ENCODE results near the gene DTNA. TPM values are rescaled to one million over a fixed set of nuclear protein-coding genes. Genes with fewer than 3 reads are reported as not detected.
"Not testable (repeated sequence)": the region's sequence is repeated elsewhere in the genome, so short reads cannot be mapped to it uniquely, and the experiment has no call there.

The DTNA gene
- total and polyA plus RNA-seq, 5 donors: 131 to 175 (median 146) TPM

- Histone ChIP-seq H3K27ac (ENCODE audit: low read length) (no peak overlapping the region), H3K9me3 (ENCODE audit: control insufficient read depth, low read length) (no peaks in the 10 kb centered on the region), H3K4me1 (ENCODE audit: control insufficient read depth, insufficient read depth, low read length) (peaks cover 2% of the 10 kb centered on the region), H3K4me3 (ENCODE audit: low read length) (no peak overlapping the region), H3K27me3 (ENCODE audit: control insufficient read depth, insufficient read depth) (no peaks in the 10 kb centered on the region)
- WGBS: 68% methylated on average over 3 of the region's 3 CpGs
- DNase-seq (no peak), ATAC-seq (no peak)
- intact Hi-C loops (cut with DNase I): no loop called here
Measured at GRCh38 chr18:34697891-34698290, 12.2 kb upstream of the DTNA start.

- Histone ChIP-seq H3K9me3 (ENCODE audit: control insufficient read depth, low read length) (no peaks in the 10 kb centered on the region), H3K27me3 (ENCODE audit: control insufficient read depth, insufficient read depth) (no peaks in the 10 kb centered on the region), H3K27ac (ENCODE audit: low read length) (no peak overlapping the region), H3K4me3 (ENCODE audit: low read length) (no peak overlapping the region), H3K4me1 (ENCODE audit: control insufficient read depth, insufficient read depth, low read length) (peaks cover 2% of the 10 kb centered on the region)
- no peak for ATAC-seq
- intact Hi-C loops (cut with DNase I): no loop called here
- DNase-seq: no peak
- 67% methylated on average over 3 of the region's 3 CpGs for whole genome bisulfite sequencing
Measured at GRCh38 chr18:34701911-34702310, 8.2 kb upstream of the DTNA start.

GRCh38 chr18:34702814-34703213 is 7.3 kb upstream of the DTNA start:
- H3K27me3 ChIP-seq (ENCODE audit: control insufficient read depth, insufficient read depth): no peaks in the 10 kb centered on the region
- ATAC-seq (no peak), DNase-seq (no peak)
- no peaks in the 10 kb centered on the region for H3K9me3 ChIP-seq (ENCODE audit: control insufficient read depth, low read length)
- intact Hi-C loops (cut with DNase I): no loop called here
- H3K4me3 ChIP-seq (ENCODE audit: low read length): no peak overlapping the region
- H3K4me1 ChIP-seq (ENCODE audit: control insufficient read depth, insufficient read depth, low read length): peaks cover 2% of the 10 kb centered on the region
- whole genome bisulfite sequencing: 90% methylated on average over 3 of the region's 3 CpGs
- H3K27ac ChIP-seq (ENCODE audit: low read length): no peak overlapping the region

- Histone ChIP-seq H3K9me3 (ENCODE audit: control insufficient read depth, low read length) (no peaks in the 10 kb centered on the region), H3K4me1 (ENCODE audit: control insufficient read depth, insufficient read depth, low read length) (peaks cover 2% of the 10 kb centered on the region), H3K27me3 (ENCODE audit: control insufficient read depth, insufficient read depth) (no peaks in the 10 kb centered on the region), H3K4me3 (ENCODE audit: low read length) (no peak overlapping the region), H3K27ac (ENCODE audit: low read length) (no peak overlapping the region)
- ATAC-seq: no peak
- intact Hi-C loops (cut with DNase I): no loop called here
- WGBS: 92% methylated on average over 1 of the region's 1 CpG
- no peak for DNase-seq
Measured at GRCh38 chr18:34704074-34704473, 6.0 kb upstream of the DTNA start.

GRCh38 chr18:34704823-34705222 is 5.3 kb upstream of the DTNA start:
- no peak overlapping the region for H3K4me3 ChIP-seq (ENCODE audit: low read length)
- DNase-seq: no peak
- no peaks in the 10 kb centered on the region for H3K27me3 ChIP-seq (ENCODE audit: control insufficient read depth, insufficient read depth)
- no peak overlapping the region for H3K27ac ChIP-seq (ENCODE audit: low read length)
- WGBS: 84% methylated on average over 2 of the region's 2 CpGs
- peaks cover 2% of the 10 kb centered on the region for H3K4me1 ChIP-seq (ENCODE audit: control insufficient read depth, insufficient read depth, low read length)
- H3K9me3 ChIP-seq (ENCODE audit: control insufficient read depth, low read length): no peaks in the 10 kb centered on the region
- intact Hi-C loops (cut with DNase I): no loop called here
- ATAC-seq: no peak

- Histone ChIP-seq H3K4me1 (ENCODE audit: control insufficient read depth, insufficient read depth, low read length) (no peaks in the 10 kb centered on the region), H3K4me3 (ENCODE audit: low read length) (no peak overlapping the region), H3K27ac (ENCODE audit: low read length) (no peak overlapping the region), H3K9me3 (ENCODE audit: control insufficient read depth, low read length) (no peaks in the 10 kb centered on the region), H3K27me3 (ENCODE audit: control insufficient read depth, insufficient read depth) (no peaks in the 10 kb centered on the region)
- intact Hi-C loops (cut with DNase I): no loop called here
- DNase-seq (no peak), ATAC-seq (peak; percentile 53 to 61)
- 10% methylated on average over 4 of the region's 4 CpGs for WGBS
Measured at GRCh38 chr18:34707670-34708069, 2.4 kb upstream of the DTNA start.

- no peaks in the 10 kb centered on the region for H3K4me1 ChIP-seq (ENCODE audit: control insufficient read depth, insufficient read depth, low read length)
- H3K9me3 ChIP-seq (ENCODE audit: control insufficient read depth, low read length): no peaks in the 10 kb centered on the region
- H3K27me3 ChIP-seq (ENCODE audit: control insufficient read depth, insufficient read depth): no peaks in the 10 kb centered on the region
- 76% methylated on average over 3 of the region's 3 CpGs for WGBS
- DNase-seq: peak in 1 of 3 donors; percentile 42
- peak; percentile 61 to 64 for ATAC-seq
- peak overlapping the region; percentile 74 for H3K27ac ChIP-seq (ENCODE audit: low read length)
- H3K4me3 ChIP-seq (ENCODE audit: low read length): no peak overlapping the region
- intact Hi-C loops (cut with DNase I): no loop called here
Measured at GRCh38 chr18:34709104-34709503, 994 bp upstream of the DTNA start.

- peak in 1 of 2 donors; percentile 35 for ATAC-seq
- Histone ChIP-seq H3K27ac (ENCODE audit: low read length) (peak overlapping the region; percentile 30), H3K4me1 (ENCODE audit: control insufficient read depth, insufficient read depth, low read length) (no peaks in the 10 kb centered on the region), H3K4me3 (ENCODE audit: low read length) (peak overlapping the region; percentile 31), H3K9me3 (ENCODE audit: control insufficient read depth, low read length) (no peaks in the 10 kb centered on the region), H3K27me3 (ENCODE audit: control insufficient read depth, insufficient read depth) (no peaks in the 10 kb centered on the region)
- WGBS: 34% methylated on average over 6 of the region's 6 CpGs
- no peak for DNase-seq
- intact Hi-C loops (cut with DNase I): no loop called here
Measured at GRCh38 chr18:34710458-34710914, 388 bp downstream of the DTNA start.

- Histone ChIP-seq H3K9me3 (ENCODE audit: control insufficient read depth, low read length) (no peaks in the 10 kb centered on the region), H3K27me3 (ENCODE audit: control insufficient read depth, insufficient read depth) (no peaks in the 10 kb centered on the region), H3K4me3 (ENCODE audit: low read length) (peak overlapping the region; percentile 31), H3K4me1 (ENCODE audit: control insufficient read depth, insufficient read depth, low read length) (no peaks in the 10 kb centered on the region), H3K27ac (ENCODE audit: low read length) (peak overlapping the region; percentile 68)
- 26% methylated on average over 5 of the region's 5 CpGs for WGBS
- DNase-seq (no peak), ATAC-seq (peak in 1 of 2 donors; percentile 42)
- intact Hi-C loops (cut with DNase I): no loop called here
Measured at GRCh38 chr18:34710934-34711333, 836 bp downstream of the DTNA start.

- DNase-seq; H3K27me3 ChIP-seq (ENCODE audit: control insufficient read depth, insufficient read depth); ATAC-seq; H3K27ac ChIP-seq (ENCODE audit: low read length); H3K9me3 ChIP-seq (ENCODE audit: control insufficient read depth, low read length); H3K4me1 ChIP-seq (ENCODE audit: control insufficient read depth, insufficient read depth, low read length); H3K4me3 ChIP-seq (ENCODE audit: low read length); intact Hi-C loops (cut with DNase I): not testable (repeated sequence)
- WGBS: 94% methylated on average over 14 of the region's 14 CpGs
Measured at GRCh38 chr18:34716111-34716510, 6.0 kb downstream of the DTNA start.

- Histone ChIP-seq H3K27ac (ENCODE audit: low read length) (no peak overlapping the region), H3K27me3 (ENCODE audit: control insufficient read depth, insufficient read depth) (no peaks in the 10 kb centered on the region), H3K4me3 (ENCODE audit: low read length) (no peak overlapping the region), H3K4me1 (ENCODE audit: control insufficient read depth, insufficient read depth, low read length) (no peaks in the 10 kb centered on the region), H3K9me3 (ENCODE audit: control insufficient read depth, low read length) (no peaks in the 10 kb centered on the region)
- DNase-seq: no peak
- 83% methylated on average over 1 of the region's 1 CpG for WGBS
- intact Hi-C loops (cut with DNase I): no loop called here
- no peak for ATAC-seq
Measured at GRCh38 chr18:34718610-34719009, 8.5 kb downstream of the DTNA start.

GRCh38 chr18:34720220-34720619 is 10.1 kb downstream of the DTNA start:
- no peak for ATAC-seq
- intact Hi-C loops (cut with DNase I): no loop called here
- H3K9me3 ChIP-seq (ENCODE audit: control insufficient read depth, low read length): no peaks in the 10 kb centered on the region
- H3K27ac ChIP-seq (ENCODE audit: low read length): no peak overlapping the region
- 80% methylated on average over 1 of the region's 1 CpG for WGBS
- no peaks in the 10 kb centered on the region for H3K4me1 ChIP-seq (ENCODE audit: control insufficient read depth, insufficient read depth, low read length)
- DNase-seq: no peak
- no peaks in the 10 kb centered on the region for H3K27me3 ChIP-seq (ENCODE audit: control insufficient read depth, insufficient read depth)
- H3K4me3 ChIP-seq (ENCODE audit: low read length): no peak overlapping the region
